GM19099 (cell line): ENCODE results near the gene CSRP1.

Experiments
- POLR2A ChIP-seq: IDR thresholded peaks from 3 replicates; pipeline ENCODE4 v1.6.1; 2011; ENCODE audit warnings: low read depth; ENCODE audit not compliant: insufficient read length; ENCODE audit errors: extremely low read depth

The CSRP1 gene

GRCh38 chr1:201465698-201466290 lies 41.1 kb downstream of the CSRP1 start:
- TF ChIP-seq POLR2A = no peak

GRCh38 chr1:201463071-201463552 lies 43.8 kb downstream of the CSRP1 start:
- TF ChIP-seq POLR2A = no peak

GRCh38 chr1:201461645-201462441 lies 45.1 kb downstream of the CSRP1 start:
- no peak for TF ChIP-seq POLR2A

GRCh38 chr1:201460814-201461644 lies 45.9 kb downstream of the CSRP1 start:
- no peak for TF ChIP-seq POLR2A

- no peak for TF ChIP-seq POLR2A
Measured at GRCh38 chr1:201459775-201460174, 47.1 kb downstream of the CSRP1 start.

- TF ChIP-seq POLR2A = no peak
Measured at GRCh38 chr1:201459052-201459451, 47.9 kb downstream of the CSRP1 start.

GRCh38 chr1:201457508-201457960 lies 49.4 kb downstream of the CSRP1 start:
- no peak for TF ChIP-seq POLR2A

GRCh38 chr1:201456499-201457309 lies 50.2 kb downstream of the CSRP1 start:
- TF ChIP-seq POLR2A = no peak

- no peak for TF ChIP-seq POLR2A
Measured at GRCh38 chr1:201455098-201455497, 51.8 kb downstream of the CSRP1 start.

GRCh38 chr1:201454608-201455007 lies 52.3 kb downstream of the CSRP1 start:
- no peak for TF ChIP-seq POLR2A

- no peak for TF ChIP-seq POLR2A
Measured at GRCh38 chr1:201452866-201453265, 54.1 kb downstream of the CSRP1 start.

- no peak for TF ChIP-seq POLR2A
Measured at GRCh38 chr1:201450721-201451291, 56.1 kb downstream of the CSRP1 start.

GRCh38 chr1:201448990-201449389 lies 57.9 kb downstream of the CSRP1 start:
- TF ChIP-seq POLR2A = no peak
